NCI-H748 treated with DMSO at 0.1 percent for 48 hours (cell line): ENCODE data around the gene PPM1J.

Experiments
- DNase-seq: peaks from one replicate; lab custom pipeline; 2025; lab: John Stamatoyannopoulos, UW

The PPM1J gene

GRCh38 chr1:112687361-112687760 is 27.8 kb downstream of the PPM1J start:
- no peak for DNase-seq

- DNase-seq: no peak
Measured at GRCh38 chr1:112686835-112687234, 28.3 kb downstream of the PPM1J start.

GRCh38 chr1:112686417-112686816 is 28.7 kb downstream of the PPM1J start:
- no peak for DNase-seq

- no peak for DNase-seq
Measured at GRCh38 chr1:112685913-112686312, 29.2 kb downstream of the PPM1J start.

GRCh38 chr1:112678605-112679004 is 36.5 kb downstream of the PPM1J start:
- no peak for DNase-seq

GRCh38 chr1:112677501-112677900 is 37.6 kb downstream of the PPM1J start:
- DNase-seq: no peak

- no peak for DNase-seq
Measured at GRCh38 chr1:112676543-112676942, 38.6 kb downstream of the PPM1J start.

- no peak for DNase-seq
Measured at GRCh38 chr1:112675728-112676381, 39.3 kb downstream of the PPM1J start.

GRCh38 chr1:112674986-112675727 is 40.0 kb downstream of the PPM1J start:
- DNase-seq: peak; percentile 30

GRCh38 chr1:112674440-112674985 is 40.6 kb downstream of the PPM1J start, which contains the start of gene MOV10:
MOV10 (plus strand) TSS chr1:112674659; CDS start chr1:112674913, 254 bp downstream.
- DNase-seq: peak; percentile 63

- DNase-seq: peak; percentile 42
Measured at GRCh38 chr1:112673592-112674439, 41.3 kb downstream of the PPM1J start.

GRCh38 chr1:112672842-112673241 is 42.3 kb downstream of the PPM1J start:
- no peak for DNase-seq

- no peak for DNase-seq
Measured at GRCh38 chr1:112672009-112672408, 43.1 kb downstream of the PPM1J start.

GRCh38 chr1:112666946-112667345 is 48.2 kb downstream of the PPM1J start:
- DNase-seq: no peak

- no peak for DNase-seq
Measured at GRCh38 chr1:112665857-112666256, 49.3 kb downstream of the PPM1J start.
